SH-SY5Y (cell line): ENCODE data around the gene COBL.

Experiments used
- GATA2 ChIP-seq: IDR thresholded peaks from 2 replicates; pipeline ENCODE4 v1.6.1; 2011; ENCODE audit warnings: mild to moderate bottlenecking, low read depth, low read length
- GATA3 ChIP-seq: IDR thresholded peaks from 2 replicates; pipeline ENCODE4 v1.6.1; 2011; ENCODE audit warnings: low read depth, mild to moderate bottlenecking, low read length, moderate library complexity

DNA sequence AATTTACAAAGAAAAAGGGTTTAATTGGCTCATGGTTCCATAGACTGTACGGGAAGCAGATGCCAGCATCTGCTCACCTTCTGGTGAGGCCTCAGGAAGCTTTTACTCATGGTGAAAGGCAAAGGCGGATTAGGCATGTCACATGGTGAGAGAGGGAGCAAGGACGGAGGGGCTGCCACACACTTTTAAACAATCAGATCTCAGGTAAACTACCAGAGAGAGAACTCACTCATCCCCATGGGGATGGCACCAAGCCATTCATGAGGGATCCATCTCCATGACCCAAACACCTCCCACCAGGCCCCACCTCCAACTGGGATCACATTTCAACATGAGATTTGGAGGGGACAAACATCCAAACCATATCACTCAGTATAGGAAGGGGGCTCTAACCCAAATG lies 183.9 kb downstream of the COBL start:
- TF ChIP-seq GATA2 (no peak), GATA3 (no peak)
